GM12878 (cell line): ENCODE results near the gene HES7. TPM values are rescaled to one million over a fixed set of nuclear protein-coding genes. Genes with fewer than 3 reads are reported as not detected.

ENCODE experiments used
- ATAC-seq: fragments of 200-7000 bp; cut with Tn5 transposase; 3 replicates; pipeline ENCODE4 v1.9.1; 2020; ENCODE audit warnings: mild to moderate bottlenecking, moderate library complexity
- BruUV-seq: library from RNA; stranded (reverse); fragments of 400-500 nt; replicated peaks from 2 replicates; lab custom pipeline; 2021; lab: Mats Ljungman, UMichigan
- CTCF ChIA-PET: fragments of 300-600 bp; sonication (Branson Sonifier 250); formaldehyde crosslinking; extraction: SDS; loops from one replicate; lab custom pipeline; 2021; ENCODE audit warnings: inconsistent platforms; lab: Yijun Ruan, JAX
- POLR2A ChIA-PET: fragments of 350-600 bp; formaldehyde crosslinking; extraction: SDS; loops from one replicate; lab custom pipeline; 2021; ENCODE audit warnings: inconsistent platforms; lab: Charles Lee
- RAD21 ChIA-PET: fragments of 300-600 bp; sonication (Branson Sonifier 250); formaldehyde crosslinking; loops from one replicate; lab custom pipeline; 2023; ENCODE audit warnings: antibody characterized with exemption; ENCODE audit not compliant: unreplicated experiment; lab: Charles Lee
- SMC1A ChIA-PET: fragments of 300-600 bp; sonication (Branson Sonifier 250); formaldehyde crosslinking; loops from one replicate; lab custom pipeline; 2023; ENCODE audit not compliant: unreplicated experiment, uncharacterized antibody; lab: Charles Lee
- DNase-seq: peaks from one replicate; pipeline ENCODE4 v3.0.0-alpha.2; 2011; ENCODE audit warnings: low read depth, low spot score
- FAIRE-seq: peaks from 3 replicates; lab custom pipeline; 2011; peaks lifted over from hg19 to GRCh38; lab: Jason Lieb, UNC
- H2AFZ ChIP-seq: 2 replicates; pipeline ENCODE4 v1.6.0; 2011; ENCODE audit warnings: low read depth, low read length, control low read depth; ENCODE audit not compliant: control insufficient read depth
- H3K27ac ChIP-seq: 2 replicates; pipeline ENCODE4 v1.5.1; 2011; ENCODE audit warnings: control low read depth; ENCODE audit not compliant: control insufficient read depth, insufficient read depth
- H3K27me3 ChIP-seq, 2 experiments: replicated peaks in 1 of 2; 2 replicates each; pipeline versions ENCODE4 v1.6.0 to v1.6.1; 2011; ENCODE audit warnings: low read length in 1 of 2; ENCODE audit not compliant: control insufficient read depth in 2 of 2, insufficient read depth in 2 of 2
- H3K36me3 ChIP-seq, 2 experiments: 2 replicates each; pipeline ENCODE4 v1.5.1; 2011; ENCODE audit warnings: low read length in 1 of 2; ENCODE audit not compliant: control insufficient read depth in 2 of 2, insufficient read depth in 2 of 2
- H3K4me1 ChIP-seq: 2 replicates; pipeline ENCODE4 v1.6.1; 2011; ENCODE audit warnings: mild to moderate bottlenecking, low read length, moderate library complexity, mixed read lengths; ENCODE audit not compliant: control insufficient read depth, insufficient read depth
- H3K4me2 ChIP-seq: 2 replicates; pipeline ENCODE4 v1.6.0; 2011; ENCODE audit warnings: control low read depth; ENCODE audit not compliant: control insufficient read depth, insufficient read depth
- H3K4me3 ChIP-seq: fragments of 200-600 bp; sonication (generic); 2 replicates; pipeline ENCODE4 v1.5.1; 2016
- H3K79me2 ChIP-seq: 2 replicates; pipeline ENCODE4 v1.6.0; 2011; ENCODE audit warnings: low read length; ENCODE audit not compliant: control insufficient read depth, insufficient read depth
- H3K9ac ChIP-seq: 2 replicates; pipeline ENCODE4 v1.8.0; 2011; ENCODE audit warnings: low read length, control low read depth, mixed read lengths; ENCODE audit not compliant: control insufficient read depth, insufficient read depth
- H3K9me3 ChIP-seq: replicated peaks from 3 replicates; pipeline ENCODE4 v1.5.1; 2011; ENCODE audit warnings: mild to moderate bottlenecking, low read length; ENCODE audit not compliant: control insufficient read depth, insufficient read depth
- H4K20me1 ChIP-seq: 2 replicates; pipeline ENCODE4 v1.6.0; 2011; ENCODE audit not compliant: control insufficient read depth, insufficient read depth
- EZH2 ChIP-seq: IDR thresholded peaks from 2 replicates; pipeline ENCODE4 v1.6.1; 2012; ENCODE audit warnings: low read depth, mild to moderate bottlenecking, control low read depth, inconsistent platforms, low read length, borderline replicate concordance; ENCODE audit not compliant: control insufficient read depth
- KDM1A ChIP-seq: fragments of 200-600 bp; sonication (generic); IDR thresholded peaks from 2 replicates; pipeline ENCODE4 v1.6.1; 2016; ENCODE audit warnings: borderline replicate concordance
- RELA ChIP-seq: fragments of 450-650 bp; IDR thresholded peaks from 2 replicates; pipeline ENCODE4 v1.8.0; 2014; ENCODE audit warnings: borderline replicate concordance; ENCODE audit not compliant: partially characterized antibody
- SRF ChIP-seq, 2 experiments: IDR thresholded peaks; 2 replicates each; pipeline ENCODE4 v1.6.1; 2011; ENCODE audit warnings: low read depth in 2 of 2, low read length in 2 of 2, mild to moderate bottlenecking in 1 of 2, moderate library complexity in 1 of 2
- USF1 ChIP-seq: IDR thresholded peaks from 2 replicates; pipeline ENCODE4 v1.6.1; 2011; ENCODE audit warnings: borderline replicate concordance, low read depth, mild to moderate bottlenecking, moderate library complexity, mixed read lengths, low read length; ENCODE audit not compliant: insufficient read depth; ENCODE audit errors: extremely low read length
- ZBTB11 ChIP-seq: fragments of 450-650 bp; formaldehyde crosslinking; IDR thresholded peaks from 2 replicates; pipeline ENCODE4 v1.5.0; 2022; ENCODE audit warnings: mild to moderate bottlenecking, missing genetic modification characterization
- ZBTB40 ChIP-seq: fragments of 450-650 bp; IDR thresholded peaks from 2 replicates; pipeline ENCODE4 v1.6.1; 2016; ENCODE audit warnings: mild to moderate bottlenecking, moderate library complexity, borderline replicate concordance
- WGBS: methylation state at CpG from one replicate; pipeline ENCODE4 v1.1.6; 2016; ENCODE audit warnings: low lambda C conversion rate; ENCODE audit not compliant: insufficient replicate concordance, insufficient coverage; ENCODE audit errors: missing lambda C conversion rate; 5-methylcytosine and 5-hydroxymethylcytosine counted together
- in situ Hi-C: fragments of 300-500 bp; cut with MboI; formaldehyde crosslinking; loops from 9 replicates; pipeline ENCODE4 v1.14.3; 2018; ENCODE audit warnings: mixed read lengths
- intact Hi-C: fragments of 100-400 bp; cut with micrococcal nuclease; formaldehyde crosslinking; loops from one replicate; pipeline ENCODE4 v1.14.2; 2022; ENCODE audit not compliant: unreplicated experiment
- polyA plus RNA-seq, 11 experiments: library from polyadenylated mRNA; depleted of rRNA in 4 of 11; unstranded in 6 of 11; stranded (reverse) in 5 of 11; fragments of >200 nt; fragmentation: Nextera tagmentation in 4 of 11; fragmentation: Illumina TruSeq in 1 of 11; extraction: Ambion mirVana in 4 of 11; extraction: Trizol in 1 of 11; gene quantifications; 1 replicate in 1 of 11; 2 replicates in 10 of 11; pipeline versions ENCODE4 v1.2.1 to v1.2.3, GENCODE V29; 2011 to 2016; ENCODE audit warnings: inconsistent platforms in 2 of 11, missing spikeins in 2 of 11, low read depth in 1 of 11
- total RNA-seq, 4 experiments: library from RNA; depleted of rRNA in 3 of 4; stranded (reverse); fragments of >200 nt in 3 of 4; fragmentation: Illumina TruSeq in 1 of 4; extraction: Trizol in 1 of 4; gene quantifications; 2 replicates each; pipeline versions ENCODE4 v1.2.1 to v1.2.3, GENCODE V29; 2013 to 2021
- TF ChIP-seq, protein P1 (sequence below): IDR thresholded peaks from 2 replicates; pipeline ENCODE4 v1.6.1; 2011; ENCODE audit warnings: low read depth, mild to moderate bottlenecking, low read length, moderate library complexity, borderline replicate concordance; ENCODE audit errors: extremely low read depth
- TF ChIP-seq, protein P2 (sequence below): fragments of 450-650 bp; IDR thresholded peaks from 2 replicates; pipeline ENCODE4 v1.6.1; 2017; ENCODE audit warnings: mild to moderate bottlenecking

HES7 gene
- total and polyA plus RNA-seq, 10 of the 15 experiments (the other 5 are each of a cell fraction or from before 2014, with no cell fraction given): 0.07 to 1.3 (median 0.63) TPM; not detected in 4

DNA sequence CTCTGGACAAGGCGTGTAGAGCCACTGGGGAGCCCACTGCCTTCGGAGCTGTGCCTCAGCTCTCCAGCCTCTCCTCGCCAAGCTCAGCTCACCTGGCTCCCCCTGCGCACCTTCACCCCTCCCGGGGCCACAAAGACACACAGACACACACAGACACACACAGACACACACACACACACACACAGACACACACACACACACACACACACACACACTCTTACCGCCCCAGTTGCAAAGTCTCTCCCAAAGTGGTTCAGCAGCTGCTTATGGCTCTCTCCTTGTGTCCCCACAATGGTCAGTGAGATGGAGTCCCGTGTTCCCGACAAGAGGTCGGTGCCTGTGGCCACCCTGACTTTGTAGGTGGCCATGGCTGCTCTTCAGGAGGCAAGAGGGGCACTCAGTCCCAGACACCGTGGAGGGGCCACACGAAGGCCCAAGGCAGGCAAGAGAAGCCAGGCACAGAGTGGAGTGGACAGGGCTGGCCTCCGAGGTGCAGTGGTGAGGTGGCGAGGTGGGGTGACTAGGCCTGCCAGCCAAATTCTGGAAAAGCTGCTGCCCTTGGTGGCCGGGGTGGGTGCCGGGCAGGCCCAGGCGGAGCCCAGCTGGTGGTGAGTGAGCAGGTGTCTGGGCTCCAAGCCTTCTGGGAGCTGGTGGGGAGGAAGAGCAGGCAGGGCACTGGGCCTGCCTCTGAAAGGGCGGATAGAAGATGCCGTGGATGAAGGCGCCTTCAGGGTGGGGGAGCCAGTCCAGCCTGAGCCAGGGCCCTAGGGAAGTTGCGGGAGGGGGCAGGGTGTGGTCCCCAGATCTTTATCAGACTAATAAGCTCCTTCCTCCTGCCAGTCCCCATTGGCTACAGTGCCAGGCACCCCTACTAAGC lies 36.6 kb downstream of the HES7 start, which contains the start of gene ALOX12B:
ALOX12B (minus strand) TSS at position 642 of the 877 bp plus-strand sequence; CDS start at position 368, 274 bp downstream.
- ChIA-PET SMC1A (interaction anchor here (1.0 kb wide), 1 partner anchor 26 kb away, joined by 3 read pairs; no protein-coding TSS in a partner anchor), CTCF (interaction anchor here (1.1 to 9.2 kb wide), 5 partner anchors 8 to 28 kb away, joined by 3 to 189 read pairs (median 10); no protein-coding TSS in a partner anchor), POLR2A (interaction anchor here (1.0 kb wide), 1 partner anchor 12 kb away, joined by 3 read pairs; no protein-coding TSS in a partner anchor), RAD21 (interaction anchor here (1.2 kb wide), 1 partner anchor 9 kb away, joined by 3 read pairs; no protein-coding TSS in a partner anchor)
- H3K9ac ChIP-seq: no peak within 1 kb of the TSS
- in situ Hi-C loops: no loop called here
- no peaks in the 10 kb centered on the region for H3K79me2 ChIP-seq
- FAIRE-seq: no peak
- no peaks in the 10 kb centered on the region; the same call in 2 of the 3 replicates for H3K9me3 ChIP-seq
- no TSS peak for BruUV-seq
- no peak within 1 kb of the TSS for H2AFZ ChIP-seq
- H3K27me3 ChIP-seq: peaks cover 0 to 3% of the 10 kb centered on the region in 2 experiments; a peak in 1 of 4 replicates
- peaks cover 8% of the 10 kb centered on the region for H3K4me1 ChIP-seq
- H3K4me2 ChIP-seq: no peak within 1 kb of the TSS
- H3K27ac ChIP-seq: no peak within 1 kb of the TSS
- H3K36me3 ChIP-seq: no peaks in the 10 kb centered on the region
- no peaks in the 10 kb centered on the region for H4K20me1 ChIP-seq
- ATAC-seq: no peak
- WGBS: 22% methylated on average over 18 of the region's 20 CpGs
- no peak for DNase-seq
- intact Hi-C loops: no loop called here
- no peak within 1 kb of the TSS for H3K4me3 ChIP-seq
- TF ChIP-seq EZH2: no peak
- TF ChIP-seq ZBTB40: no peak
- TF ChIP-seq, protein P1, sequence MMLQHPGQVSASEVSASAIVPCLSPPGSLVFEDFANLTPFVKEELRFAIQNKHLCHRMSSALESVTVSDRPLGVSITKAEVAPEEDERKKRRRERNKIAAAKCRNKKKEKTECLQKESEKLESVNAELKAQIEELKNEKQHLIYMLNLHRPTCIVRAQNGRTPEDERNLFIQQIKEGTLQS: no peak
- no peak for TF ChIP-seq SRF (IDR thresholded peaks at IDR 0.05; ENCODE audit: low read depth in 2 of 2, low read length in 2 of 2)
- TF ChIP-seq USF1: no peak
- TF ChIP-seq KDM1A: no peak
- no peak for TF ChIP-seq RELA
- no peak for TF ChIP-seq ZBTB11 (CRISPR knock-in tag)
- TF ChIP-seq, protein P2, sequence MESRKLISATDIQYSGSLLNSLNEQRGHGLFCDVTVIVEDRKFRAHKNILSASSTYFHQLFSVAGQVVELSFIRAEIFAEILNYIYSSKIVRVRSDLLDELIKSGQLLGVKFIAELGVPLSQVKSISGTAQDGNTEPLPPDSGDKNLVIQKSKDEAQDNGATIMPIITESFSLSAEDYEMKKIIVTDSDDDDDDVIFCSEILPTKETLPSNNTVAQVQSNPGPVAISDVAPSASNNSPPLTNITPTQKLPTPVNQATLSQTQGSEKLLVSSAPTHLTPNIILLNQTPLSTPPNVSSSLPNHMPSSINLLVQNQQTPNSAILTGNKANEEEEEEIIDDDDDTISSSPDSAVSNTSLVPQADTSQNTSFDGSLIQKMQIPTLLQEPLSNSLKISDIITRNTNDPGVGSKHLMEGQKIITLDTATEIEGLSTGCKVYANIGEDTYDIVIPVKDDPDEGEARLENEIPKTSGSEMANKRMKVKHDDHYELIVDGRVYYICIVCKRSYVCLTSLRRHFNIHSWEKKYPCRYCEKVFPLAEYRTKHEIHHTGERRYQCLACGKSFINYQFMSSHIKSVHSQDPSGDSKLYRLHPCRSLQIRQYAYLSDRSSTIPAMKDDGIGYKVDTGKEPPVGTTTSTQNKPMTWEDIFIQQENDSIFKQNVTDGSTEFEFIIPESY: no peak
